ENCODE data around the gene TAGLN. TPM values are rescaled to one million over a fixed set of nuclear protein-coding genes. Genes with fewer than 3 reads are reported as not detected.

Gene TAGLN
- total and polyA plus RNA-seq, 2 of the 8 experiments (the other 6 are each of a cell fraction or from before 2014, with no cell fraction given) = 140 to 300 TPM

- TF ChIP-seq, protein P1, sequence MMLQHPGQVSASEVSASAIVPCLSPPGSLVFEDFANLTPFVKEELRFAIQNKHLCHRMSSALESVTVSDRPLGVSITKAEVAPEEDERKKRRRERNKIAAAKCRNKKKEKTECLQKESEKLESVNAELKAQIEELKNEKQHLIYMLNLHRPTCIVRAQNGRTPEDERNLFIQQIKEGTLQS (IDR thresholded peaks at IDR 0.05; ENCODE audit: insufficient read depth, low read depth, low read length) = no peak
- TF ChIP-seq BRCA1 (IDR thresholded peaks at IDR 0.05; ENCODE audit: low read depth, low read length) = no peak
- TF ChIP-seq SIRT6 (IDR thresholded peaks at IDR 0.05; ENCODE audit: low read length) = no peak
- TF ChIP-seq JUND (IDR thresholded peaks at IDR 0.05; ENCODE audit: low read length) = no peak
- no peak for TF ChIP-seq SP2 (IDR thresholded peaks at IDR 0.05; ENCODE audit: low read length)
Observed at GRCh38 chr11:117189941-117190544, 9.1 kb upstream of the TAGLN start (continued).
